HUDEP-2 (cell line): ENCODE measurements around the gene KARS1.
A peak's percentile ranks its signal among the peaks of the same experiment; 100 is the strongest.
"Not testable (repeated sequence)": the region's sequence is repeated elsewhere in the genome, so short reads cannot be mapped to it uniquely, and the experiment has no call there.

ENCODE experiments used
- DNase-seq, 76 experiments: peaks; one replicate each; lab custom pipeline; 2025; ENCODE audit not compliant: unreplicated experiment in 76 of 76; lab: John Stamatoyannopoulos, UW

Gene KARS1

GRCh38 chr16:75626806-75627205, 20.7 kb downstream of the KARS1 start:
- DNase-seq = no peak

GRCh38 chr16:75624921-75625334, 22.5 kb downstream of the KARS1 start:
- DNase-seq = peak in 2 of 76 experiments; percentile 5 to 6

GRCh38 chr16:75622761-75623605, 24.5 kb downstream of the KARS1 start, which contains the start of gene ADAT1:
ADAT1 (minus strand) TSS chr16:75623281; CDS start chr16:75620799, 2,482 bp downstream.
- DNase-seq = peak in 75 of 76 experiments; percentile 19 to 96 (median 90)

- peak in 8 of 76 experiments; percentile 1 to 36 (median 13) for DNase-seq
Observed at GRCh38 chr16:75621170-75621477, 26.3 kb downstream of the KARS1 start.

- peak in 67 of 76 experiments; percentile 3 to 87 (median 47) for DNase-seq
Observed at GRCh38 chr16:75620326-75621169, 26.9 kb downstream of the KARS1 start.

- DNase-seq = no peak
Observed at GRCh38 chr16:75618780-75619179, 28.7 kb downstream of the KARS1 start.

GRCh38 chr16:75617121-75617520, 30.3 kb downstream of the KARS1 start:
- no peak for DNase-seq

- no peak for DNase-seq
Observed at GRCh38 chr16:75616521-75617010, 30.9 kb downstream of the KARS1 start.

GRCh38 chr16:75615619-75616018, 31.8 kb downstream of the KARS1 start:
- DNase-seq = no peak

GRCh38 chr16:75614066-75614897, 33.2 kb downstream of the KARS1 start:
- DNase-seq = no peak

GRCh38 chr16:75606507-75606906, 41.0 kb downstream of the KARS1 start:
- no peak for DNase-seq

- no peak for DNase-seq
Observed at GRCh38 chr16:75603241-75603640, 44.2 kb downstream of the KARS1 start.

- DNase-seq = no peak
Observed at GRCh38 chr16:75599452-75600277, 47.8 kb downstream of the KARS1 start.

GRCh38 chr16:75593825-75594820, 53.3 kb downstream of the KARS1 start:
- no peak for DNase-seq

GRCh38 chr16:75593308-75593707, 54.2 kb downstream of the KARS1 start:
- DNase-seq = no peak

- DNase-seq = not testable (repeated sequence)
Observed at GRCh38 chr16:75591927-75592326, 55.5 kb downstream of the KARS1 start.

GRCh38 chr16:75590920-75591843, 56.3 kb downstream of the KARS1 start:
- DNase-seq = peak in 4 of 76 experiments; percentile 5 to 12 (median 10)
